Neural progenitor cell (in vitro differentiated cells): ENCODE data around the gene ADAM17. TPM values are rescaled to one million over a fixed set of nuclear protein-coding genes. Genes with fewer than 3 reads are reported as not detected.

ENCODE experiments used
- DNase-seq: peaks from one replicate; pipeline ENCODE4 v3.0.0-alpha.2; 2016; ENCODE audit warnings: low spot score
- H2AFZ ChIP-seq: fragments of 200-600 bp; sonication (generic); replicated peaks from 2 replicates; pipeline ENCODE4 v1.6.1; 2016; ENCODE audit warnings: antibody characterized with exemption
- H3F3A ChIP-seq: fragments of 200-600 bp; sonication (generic); 2 replicates; pipeline ENCODE4 v1.6.1; 2016; ENCODE audit warnings: antibody characterized with exemption, low read depth
- H3K27ac ChIP-seq: fragments of 200-600 bp; sonication (generic); 2 replicates; pipeline ENCODE4 v1.5.1; 2016; ENCODE audit warnings: mild to moderate bottlenecking
- H3K27me3 ChIP-seq: fragments of 200-600 bp; sonication (generic); 2 replicates; pipeline ENCODE4 v1.6.1; 2016; ENCODE audit warnings: mild to moderate bottlenecking, moderate library complexity
- H3K36me3 ChIP-seq: fragments of 200-600 bp; sonication (generic); 2 replicates; pipeline ENCODE4 v1.5.1; 2016
- H3K4me1 ChIP-seq: fragments of 200-600 bp; sonication (generic); 2 replicates; pipeline ENCODE4 v1.6.1; 2016; ENCODE audit warnings: mixed run types
- H3K4me2 ChIP-seq: fragments of 200-600 bp; sonication (generic); 2 replicates; pipeline ENCODE4 v1.6.1; 2016
- H3K4me3 ChIP-seq: fragments of 200-600 bp; sonication (generic); 2 replicates; pipeline ENCODE4 v1.5.1; 2016
- H3K79me2 ChIP-seq: fragments of 200-600 bp; sonication (generic); 2 replicates; pipeline ENCODE4 v1.6.1; 2016; ENCODE audit warnings: low read depth
- H3K9ac ChIP-seq: fragments of 200-600 bp; sonication (generic); 2 replicates; pipeline ENCODE4 v1.6.1; 2016
- H3K9me3 ChIP-seq: fragments of 200-600 bp; sonication (generic); 2 replicates; pipeline ENCODE4 v1.5.1; 2016; ENCODE audit warnings: low read depth
- H4K20me1 ChIP-seq: fragments of 200-600 bp; sonication (generic); 2 replicates; pipeline ENCODE4 v1.6.1; 2016; ENCODE audit warnings: low read depth
- H3K27ac Mint-ChIP-seq: 3 replicates; pipeline ENCODE4 v1.8.0; 2021; ENCODE audit warnings: mixed read lengths
- H3K27me3 Mint-ChIP-seq: 2 replicates; pipeline ENCODE4 v1.8.0; 2022; ENCODE audit warnings: low read depth, mild to moderate bottlenecking, inconsistent platforms, moderate library complexity, mixed read lengths; ENCODE audit not compliant: insufficient read depth
- H3K36me3 Mint-ChIP-seq: 3 replicates; pipeline ENCODE4 v1.8.0; 2021; ENCODE audit warnings: mixed read lengths
- H3K4me1 Mint-ChIP-seq: 3 replicates; pipeline ENCODE4 v1.8.0; 2021; ENCODE audit warnings: mixed read lengths
- H3K4me3 Mint-ChIP-seq: 3 replicates; pipeline ENCODE4 v1.8.0; 2021; ENCODE audit warnings: mild to moderate bottlenecking, moderate library complexity, mixed read lengths
- H3K9me3 Mint-ChIP-seq: 3 replicates; pipeline ENCODE4 v1.8.0; 2020; ENCODE audit warnings: mixed read lengths
- CTCF ChIP-seq: fragments of 200-600 bp; sonication (generic); IDR thresholded peaks from 2 replicates; pipeline ENCODE4 v1.5.1; 2017; ENCODE audit warnings: antibody characterized with exemption, mild to moderate bottlenecking
- EZH2 ChIP-seq: fragments of 200-600 bp; sonication (generic); IDR thresholded peaks from 2 replicates; pipeline ENCODE4 v1.6.1; 2017; ENCODE audit warnings: antibody characterized with exemption, mild to moderate bottlenecking, moderate library complexity
- EZH2phosphoT487 ChIP-seq: fragments of 200-600 bp; sonication (generic); IDR thresholded peaks from 2 replicates; pipeline ENCODE4 v1.6.1; 2017; ENCODE audit warnings: antibody characterized with exemption
- total RNA-seq: library from RNA; depleted of rRNA; stranded (reverse); fragments of >200 nt; gene quantifications from 2 replicates; pipeline ENCODE4 v1.2.3, GENCODE V29; 2015; ENCODE audit warnings: low replicate concordance

Gene ADAM17
- total RNA-seq, 1 donor from 2014 or later: 72.1 TPM

DNA sequence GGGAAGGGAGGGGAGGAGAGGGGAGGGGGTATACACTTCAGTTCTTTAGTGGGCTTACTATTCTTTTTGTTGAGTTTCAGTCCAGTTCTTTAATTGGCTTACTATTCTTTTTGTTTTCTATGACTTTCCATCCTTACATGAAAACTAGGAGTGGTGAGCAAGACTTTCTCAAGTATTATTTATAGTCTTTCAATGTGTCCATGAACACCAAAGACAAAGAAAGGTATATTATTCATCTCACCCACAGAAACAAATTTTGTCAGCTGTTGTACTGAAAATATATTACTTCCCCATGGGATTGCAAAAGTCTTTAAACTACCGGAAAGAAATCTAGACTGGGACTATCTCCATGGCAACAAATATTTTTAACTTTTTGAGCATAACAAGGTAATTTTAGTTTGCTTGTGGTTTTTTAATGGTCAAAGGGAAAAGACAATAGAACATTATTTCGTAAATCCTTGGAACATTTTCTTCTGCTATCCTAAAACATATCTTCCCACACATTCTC lies 17.6 kb downstream of the ADAM17 start:
- H2AFZ ChIP-seq: no peak overlapping the region
- Mint-ChIP-seq H3K27me3 (no peaks in the 10 kb centered on the region), H3K9me3 (no peaks in the 10 kb centered on the region), H3K27ac (no peak overlapping the region), H3K4me1 (peaks cover 5% of the 10 kb centered on the region), H3K4me3 (no peak overlapping the region), H3K36me3 (peaks cover 15% of the 10 kb centered on the region)
- H3K27me3 ChIP-seq: no peaks in the 10 kb centered on the region
- peaks cover 10% of the 10 kb centered on the region for H3F3A ChIP-seq
- no peaks in the 10 kb centered on the region for H3K4me1 ChIP-seq
- H3K79me2 ChIP-seq: peaks cover 31% of the 10 kb centered on the region
- no peak overlapping the region for H3K27ac ChIP-seq
- no peaks in the 10 kb centered on the region for H3K9me3 ChIP-seq
- TF ChIP-seq EZH2phosphoT487: no peak
- H4K20me1 ChIP-seq: peaks cover 21% of the 10 kb centered on the region
- H3K4me2 ChIP-seq: no peak overlapping the region
- H3K4me3 ChIP-seq: no peak overlapping the region
- no peak overlapping the region for H3K9ac ChIP-seq
- no peak for DNase-seq
- H3K36me3 ChIP-seq: peaks cover 7% of the 10 kb centered on the region

GRCh38 chr2:9536504-9536903 lies 19.1 kb downstream of the ADAM17 start:
- peaks cover 5% of the 10 kb centered on the region for H3K4me1 Mint-ChIP-seq
- Histone ChIP-seq H3F3A (peaks cover 10% of the 10 kb centered on the region), H3K36me3 (peaks cover 7% of the 10 kb centered on the region), H3K9me3 (no peaks in the 10 kb centered on the region), H3K4me1 (no peaks in the 10 kb centered on the region), H3K27ac (no peak overlapping the region), H3K4me3 (no peak overlapping the region), H3K9ac (no peak overlapping the region), H3K79me2 (peaks cover 21% of the 10 kb centered on the region), H2AFZ (no peak overlapping the region), H3K27me3 (no peaks in the 10 kb centered on the region), H4K20me1 (peaks cover 12% of the 10 kb centered on the region), H3K4me2 (no peak overlapping the region)
- no peaks in the 10 kb centered on the region for H3K27me3 Mint-ChIP-seq
- peaks cover 15% of the 10 kb centered on the region for H3K36me3 Mint-ChIP-seq
- no peak overlapping the region for H3K4me3 Mint-ChIP-seq
- DNase-seq: no peak
- no peak for TF ChIP-seq CTCF
- TF ChIP-seq EZH2: no peak
- TF ChIP-seq EZH2phosphoT487: no peak
- no peak overlapping the region for H3K27ac Mint-ChIP-seq
- H3K9me3 Mint-ChIP-seq: no peaks in the 10 kb centered on the region

- Histone ChIP-seq H4K20me1 (peaks cover 7% of the 10 kb centered on the region), H3K4me2 (no peak overlapping the region), H3K4me3 (no peak overlapping the region), H3F3A (peaks cover 10% of the 10 kb centered on the region), H3K36me3 (peaks cover 7% of the 10 kb centered on the region), H3K4me1 (no peaks in the 10 kb centered on the region), H2AFZ (no peak overlapping the region), H3K9me3 (no peaks in the 10 kb centered on the region), H3K9ac (no peak overlapping the region), H3K27ac (no peak overlapping the region), H3K27me3 (no peaks in the 10 kb centered on the region), H3K79me2 (peaks cover 14% of the 10 kb centered on the region)
- no peak overlapping the region for H3K4me3 Mint-ChIP-seq
- H3K27me3 Mint-ChIP-seq: no peaks in the 10 kb centered on the region
- H3K36me3 Mint-ChIP-seq: peaks cover 18% of the 10 kb centered on the region
- peaks cover 5% of the 10 kb centered on the region for H3K4me1 Mint-ChIP-seq
- TF ChIP-seq CTCF (no peak), EZH2phosphoT487 (no peak), EZH2 (no peak)
- no peak for DNase-seq
- no peaks in the 10 kb centered on the region for H3K9me3 Mint-ChIP-seq
- H3K27ac Mint-ChIP-seq: no peak overlapping the region
Observed at GRCh38 chr2:9535177-9535576, 20.5 kb downstream of the ADAM17 start.

- H3K4me3 ChIP-seq: no peak overlapping the region
- no peaks in the 10 kb centered on the region for H3K4me1 ChIP-seq
- Mint-ChIP-seq H3K27me3 (no peaks in the 10 kb centered on the region), H3K36me3 (peaks cover 15% of the 10 kb centered on the region), H3K4me3 (no peak overlapping the region), H3K4me1 (peaks cover 5% of the 10 kb centered on the region), H3K27ac (no peak overlapping the region), H3K9me3 (no peaks in the 10 kb centered on the region)
- peaks cover 7% of the 10 kb centered on the region for H3K36me3 ChIP-seq
- no peak overlapping the region for H3K9ac ChIP-seq
- peaks cover 7% of the 10 kb centered on the region for H4K20me1 ChIP-seq
- peaks cover 3% of the 10 kb centered on the region for H3F3A ChIP-seq
- H3K79me2 ChIP-seq: peaks cover 14% of the 10 kb centered on the region
- no peaks in the 10 kb centered on the region for H3K9me3 ChIP-seq
- no peak overlapping the region for H3K4me2 ChIP-seq
- no peaks in the 10 kb centered on the region for H3K27me3 ChIP-seq
- H3K27ac ChIP-seq: no peak overlapping the region
- no peak for DNase-seq
- no peak for TF ChIP-seq EZH2
- no peak for TF ChIP-seq EZH2phosphoT487
- TF ChIP-seq CTCF: no peak
- H2AFZ ChIP-seq: no peak overlapping the region
Observed at GRCh38 chr2:9533663-9534062, 22.0 kb downstream of the ADAM17 start.
